Measurements from ENCODE around the gene G6PC3.
"Not testable (repeated sequence)": the region's sequence is repeated elsewhere in the genome, so short reads cannot be mapped to it uniquely, and the experiment has no call there.

Gene G6PC3

GRCh38 chr17:44070455-44071197 lies at the start of gene G6PC3:
G6PC3 (plus strand) TSS chr17:44070735; CDS start chr17:44070966, 231 bp downstream.
- peak; percentile 98 for DNase-seq (ENCODE audit: low spot score)

GRCh38 chr17:44021227-44021626 lies 49.3 kb upstream of the G6PC3 start:
- DNase-seq (ENCODE audit: low spot score) = not testable (repeated sequence)

- no peak for DNase-seq (ENCODE audit: low spot score)
Measured at GRCh38 chr17:44022246-44022645, 48.3 kb upstream of the G6PC3 start.

GRCh38 chr17:44023545-44024270 lies 46.8 kb upstream of the G6PC3 start:
- DNase-seq (ENCODE audit: low spot score) = peak; percentile 2

- DNase-seq (ENCODE audit: low spot score) = no peak
Measured at GRCh38 chr17:44024271-44024663, 46.3 kb upstream of the G6PC3 start.

- no peak for DNase-seq (ENCODE audit: low spot score)
Measured at GRCh38 chr17:44024853-44025252, 45.7 kb upstream of the G6PC3 start.

GRCh38 chr17:44029736-44030135 lies 40.8 kb upstream of the G6PC3 start:
- no peak for DNase-seq (ENCODE audit: low spot score)

- DNase-seq (ENCODE audit: low spot score) = no peak
Measured at GRCh38 chr17:44030482-44030881, 40.1 kb upstream of the G6PC3 start.

GRCh38 chr17:44033861-44034408 lies 36.6 kb upstream of the G6PC3 start:
- peak; percentile 76 for DNase-seq (ENCODE audit: low spot score)

- DNase-seq (ENCODE audit: low spot score) = not testable (repeated sequence)
Measured at GRCh38 chr17:44034688-44035087, 35.8 kb upstream of the G6PC3 start.

- no peak for DNase-seq (ENCODE audit: low spot score)
Measured at GRCh38 chr17:44037471-44037870, 33.1 kb upstream of the G6PC3 start.

GRCh38 chr17:44038604-44039011 lies 31.9 kb upstream of the G6PC3 start:
- DNase-seq (ENCODE audit: low spot score) = peak; percentile 41

GRCh38 chr17:44039829-44040635 lies 30.5 kb upstream of the G6PC3 start:
- DNase-seq (ENCODE audit: low spot score) = peak; percentile 52

- DNase-seq (ENCODE audit: low spot score) = no peak
Measured at GRCh38 chr17:44043272-44043696, 27.3 kb upstream of the G6PC3 start.

GRCh38 chr17:44044071-44044470 lies 26.5 kb upstream of the G6PC3 start:
- DNase-seq (ENCODE audit: low spot score) = peak; percentile 30

GRCh38 chr17:44045486-44045885 lies 25.0 kb upstream of the G6PC3 start:
- no peak for DNase-seq (ENCODE audit: low spot score)

- not testable (repeated sequence) for DNase-seq (ENCODE audit: low spot score)
Measured at GRCh38 chr17:44046893-44047292, 23.6 kb upstream of the G6PC3 start.

GRCh38 chr17:44049294-44050060 lies 21.1 kb upstream of the G6PC3 start:
- DNase-seq (ENCODE audit: low spot score) = no peak

GRCh38 chr17:44053125-44053872 lies 17.2 kb upstream of the G6PC3 start:
- no peak for DNase-seq (ENCODE audit: low spot score)

- DNase-seq (ENCODE audit: low spot score) = no peak
Measured at GRCh38 chr17:44059101-44059892, 11.2 kb upstream of the G6PC3 start.

All from kidney tubule cell (primary cell).